ENCODE results near the gene SLC39A11.

The SLC39A11 gene

DNA sequence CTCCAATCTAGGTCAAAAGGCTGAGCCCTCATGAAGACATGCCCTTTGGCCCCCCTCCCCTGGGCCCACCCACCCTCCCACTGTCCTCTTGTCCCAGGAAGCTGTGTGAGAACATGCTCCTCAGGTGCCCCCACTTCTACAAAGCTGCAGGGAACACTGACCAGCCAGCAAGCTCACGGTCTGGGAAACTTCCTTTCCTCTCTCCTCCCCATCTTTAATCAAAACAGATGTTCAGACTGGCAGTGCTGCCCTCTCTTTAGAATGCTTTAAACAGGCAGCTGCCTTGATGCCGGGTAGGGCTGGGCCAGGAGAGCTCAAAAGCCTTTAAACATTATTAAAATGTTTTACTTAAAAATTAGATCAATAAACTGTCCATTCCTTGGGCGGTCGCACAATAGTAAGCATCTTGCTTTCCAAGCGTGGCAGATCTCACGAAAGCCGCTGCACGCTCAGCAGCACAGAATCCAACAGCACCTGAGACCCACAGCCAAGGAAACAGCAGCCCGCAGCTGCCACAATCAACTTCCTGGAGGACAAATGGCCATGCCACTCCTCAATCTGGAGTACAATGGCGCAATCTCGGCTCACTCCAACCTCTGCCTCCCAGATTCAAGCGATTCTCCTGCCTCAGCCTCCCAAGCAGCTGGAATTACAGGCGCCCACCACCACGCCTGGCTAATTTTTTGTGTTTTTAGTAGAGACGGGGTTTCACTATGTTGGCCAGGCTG is 399.2 kb downstream of the SLC39A11 start:
- DNase-seq (ENCODE audit: low read depth), result no peak
- TF ChIP-seq, protein P1, sequence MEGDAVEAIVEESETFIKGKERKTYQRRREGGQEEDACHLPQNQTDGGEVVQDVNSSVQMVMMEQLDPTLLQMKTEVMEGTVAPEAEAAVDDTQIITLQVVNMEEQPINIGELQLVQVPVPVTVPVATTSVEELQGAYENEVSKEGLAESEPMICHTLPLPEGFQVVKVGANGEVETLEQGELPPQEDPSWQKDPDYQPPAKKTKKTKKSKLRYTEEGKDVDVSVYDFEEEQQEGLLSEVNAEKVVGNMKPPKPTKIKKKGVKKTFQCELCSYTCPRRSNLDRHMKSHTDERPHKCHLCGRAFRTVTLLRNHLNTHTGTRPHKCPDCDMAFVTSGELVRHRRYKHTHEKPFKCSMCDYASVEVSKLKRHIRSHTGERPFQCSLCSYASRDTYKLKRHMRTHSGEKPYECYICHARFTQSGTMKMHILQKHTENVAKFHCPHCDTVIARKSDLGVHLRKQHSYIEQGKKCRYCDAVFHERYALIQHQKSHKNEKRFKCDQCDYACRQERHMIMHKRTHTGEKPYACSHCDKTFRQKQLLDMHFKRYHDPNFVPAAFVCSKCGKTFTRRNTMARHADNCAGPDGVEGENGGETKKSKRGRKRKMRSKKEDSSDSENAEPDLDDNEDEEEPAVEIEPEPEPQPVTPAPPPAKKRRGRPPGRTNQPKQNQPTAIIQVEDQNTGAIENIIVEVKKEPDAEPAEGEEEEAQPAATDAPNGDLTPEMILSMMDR (conservative IDR thresholded peaks at IDR 0.05; ENCODE audit: low read depth, low read length), result no peak
- H3K4me3 ChIP-seq (ENCODE audit: low read depth, low read length), result no peak overlapping the region

DNA sequence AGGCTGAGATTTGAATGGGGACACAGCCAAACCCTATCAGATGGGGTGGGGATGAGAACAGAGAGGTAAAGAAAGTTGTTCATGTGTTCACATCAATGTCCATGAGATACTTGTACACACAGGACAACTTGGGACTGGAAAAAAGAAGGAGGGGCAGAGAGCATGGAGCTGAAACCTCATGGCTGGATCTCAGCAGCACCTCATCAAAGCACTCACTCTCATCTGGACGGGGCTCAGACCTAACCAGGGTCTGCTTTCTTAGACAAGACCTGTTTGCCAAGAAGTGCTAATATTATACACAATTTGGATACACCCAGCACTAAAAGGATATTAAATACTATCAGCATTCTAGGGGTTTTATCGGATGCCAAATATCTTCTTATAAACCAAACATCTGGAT is 399.8 kb downstream of the SLC39A11 start:
- TF ChIP-seq, protein P1 (conservative IDR thresholded peaks at IDR 0.05; ENCODE audit: low read depth, low read length), result no peak
- no peak for DNase-seq (ENCODE audit: low read depth)
- H3K4me3 ChIP-seq (ENCODE audit: low read depth, low read length), result no peak overlapping the region

DNA sequence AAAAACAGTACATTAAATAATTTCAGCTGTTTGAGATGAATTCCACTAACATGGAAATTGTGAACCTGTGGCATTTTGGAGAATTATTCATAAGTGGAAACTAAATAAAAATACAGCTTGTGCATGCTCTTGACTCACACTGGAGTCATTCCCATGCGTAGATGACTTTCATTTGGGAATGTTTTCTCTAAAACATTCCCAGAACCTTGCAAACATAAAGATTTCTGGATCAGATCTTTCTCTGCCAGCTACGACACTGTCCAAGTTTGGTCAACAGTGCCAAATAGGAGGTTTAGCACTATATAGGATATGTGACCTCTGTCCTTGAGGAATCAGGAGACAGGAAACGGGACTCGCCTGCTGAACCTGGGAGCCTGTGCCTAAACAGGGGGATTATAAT is 400.9 kb downstream of the SLC39A11 start:
- no peak overlapping the region for H3K4me3 ChIP-seq (ENCODE audit: low read depth, low read length)
- TF ChIP-seq, protein P1 (conservative IDR thresholded peaks at IDR 0.05; ENCODE audit: low read depth, low read length), result no peak
- DNase-seq (ENCODE audit: low read depth), result no peak

DNA sequence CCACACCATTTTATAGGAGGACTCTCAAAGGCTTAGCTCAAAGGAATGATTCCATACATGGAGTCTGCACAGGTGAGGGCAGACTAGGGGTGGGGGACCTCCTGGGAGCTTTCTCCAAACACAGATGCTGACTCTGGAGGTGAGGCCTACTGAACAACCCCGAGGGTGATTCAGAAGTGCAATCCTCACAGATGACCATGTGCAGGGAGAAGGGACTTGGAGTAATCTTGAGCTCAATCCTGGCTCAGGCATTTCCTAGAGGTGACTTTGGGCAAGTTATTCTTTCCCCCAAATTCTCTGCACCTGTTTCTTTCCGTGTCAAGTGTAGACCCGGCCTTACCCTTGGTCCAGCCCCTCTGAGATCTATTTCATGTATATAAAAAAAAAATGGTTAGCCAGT is 401.5 kb downstream of the SLC39A11 start:
- H3K4me3 ChIP-seq (ENCODE audit: low read depth, low read length), result no peak overlapping the region
- TF ChIP-seq, protein P1 (conservative IDR thresholded peaks at IDR 0.05; ENCODE audit: low read depth, low read length), result no peak
- DNase-seq (ENCODE audit: low read depth), result no peak

DNA sequence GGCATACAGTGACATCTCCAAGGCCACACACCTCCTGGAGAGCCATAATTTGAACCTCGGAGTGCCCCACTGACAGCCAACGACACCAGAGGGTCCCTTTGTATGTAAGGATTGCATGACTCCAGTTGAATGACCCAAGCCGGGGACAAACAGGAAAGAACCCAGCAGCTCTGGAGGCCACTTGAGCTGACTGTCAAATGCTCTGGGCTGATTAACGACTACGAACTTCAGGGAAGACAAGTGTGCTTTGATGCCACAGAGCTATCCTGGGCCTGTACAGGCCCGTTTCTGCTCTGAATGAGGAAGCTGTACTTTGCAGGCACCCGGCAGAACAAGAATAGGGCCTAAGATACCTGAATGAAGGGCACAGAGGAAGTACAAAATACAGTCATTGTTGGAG is 404.6 kb downstream of the SLC39A11 start:
- TF ChIP-seq, protein P1 (conservative IDR thresholded peaks at IDR 0.05; ENCODE audit: low read depth, low read length), result no peak
- no peak overlapping the region for H3K4me3 ChIP-seq (ENCODE audit: low read depth, low read length)
- DNase-seq (ENCODE audit: low read depth), result no peak

DNA sequence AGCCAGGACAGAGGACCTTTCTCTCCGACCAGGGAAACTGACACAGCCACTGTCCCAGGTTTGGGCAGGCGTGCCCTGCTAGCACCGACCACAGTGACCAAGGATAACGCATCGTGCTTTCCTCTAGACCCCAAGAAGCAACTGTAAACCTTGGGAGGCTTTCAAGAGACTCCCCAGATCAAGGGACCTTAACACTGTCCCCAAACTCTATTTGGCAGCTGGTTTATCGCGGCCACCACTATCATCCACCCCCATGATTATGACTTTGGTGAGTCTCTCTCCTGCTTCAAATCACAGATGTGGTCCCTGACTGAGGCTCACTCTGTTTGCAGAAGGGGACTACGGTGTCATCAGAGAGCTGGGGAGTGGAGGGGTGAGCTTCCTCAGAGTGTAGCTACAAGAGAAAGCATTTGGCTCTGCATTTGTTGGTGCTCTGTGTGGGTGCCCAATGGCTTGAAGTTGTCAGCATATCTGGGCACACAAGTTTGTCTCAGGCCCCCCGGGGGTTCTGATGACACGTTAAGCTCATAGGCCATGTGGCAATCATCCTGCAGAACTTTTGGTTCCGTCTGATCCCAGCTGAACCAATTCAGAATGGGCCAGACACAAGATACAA is 408.0 kb downstream of the SLC39A11 start:
- TF ChIP-seq, protein P1 (conservative IDR thresholded peaks at IDR 0.05; ENCODE audit: low read depth, low read length), result no peak
- no peak for DNase-seq (ENCODE audit: low read depth)
- no peak overlapping the region for H3K4me3 ChIP-seq (ENCODE audit: low read depth, low read length)
